Limb (tissue), 2 donors: ENCODE data around the gene SYNGR1.
"Not testable (repeated sequence)": the region's sequence is repeated elsewhere in the genome, so short reads cannot be mapped to it uniquely, and the experiment has no call there.

ENCODE experiments used
- DNase-seq, 2 donors: peaks; one replicate each; pipeline ENCODE4 v3.0.0-alpha.2; 2016; ENCODE audit errors: extremely low spot score in 2 of 2

Gene SYNGR1

DNA sequence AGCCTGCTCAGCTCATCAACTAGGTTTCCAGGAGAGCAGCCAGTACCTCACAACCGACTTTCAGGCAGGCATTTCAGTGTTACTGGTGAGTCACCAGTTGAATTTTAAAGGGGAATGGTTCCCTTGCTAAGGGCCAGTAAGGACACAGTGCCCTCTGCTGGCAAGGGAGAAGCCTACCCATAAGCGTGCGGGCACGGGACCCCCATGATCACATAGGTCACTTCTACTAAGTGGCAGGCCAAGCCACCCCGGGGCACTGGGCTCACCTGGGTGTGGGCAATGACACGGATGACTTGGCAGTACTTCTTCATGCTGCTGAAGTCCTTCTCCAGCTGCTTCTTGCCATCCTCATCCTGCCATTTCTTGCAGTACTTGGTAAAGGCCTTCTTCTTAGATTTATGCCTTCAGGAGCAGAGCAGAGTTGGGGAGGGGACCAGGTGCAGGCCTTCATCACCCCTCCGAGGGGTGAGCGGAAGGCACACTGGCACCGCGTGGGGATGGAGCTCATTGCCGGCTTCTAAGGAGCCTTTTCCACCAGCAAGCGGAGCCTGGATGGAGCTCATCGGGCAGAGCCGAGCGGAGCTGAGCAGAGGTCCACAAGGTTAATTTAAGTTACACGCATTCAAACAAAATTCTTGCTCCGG lies 33.2 kb upstream of the SYNGR1 start:
- DNase-seq, result peak; percentile 70 to 75

DNA sequence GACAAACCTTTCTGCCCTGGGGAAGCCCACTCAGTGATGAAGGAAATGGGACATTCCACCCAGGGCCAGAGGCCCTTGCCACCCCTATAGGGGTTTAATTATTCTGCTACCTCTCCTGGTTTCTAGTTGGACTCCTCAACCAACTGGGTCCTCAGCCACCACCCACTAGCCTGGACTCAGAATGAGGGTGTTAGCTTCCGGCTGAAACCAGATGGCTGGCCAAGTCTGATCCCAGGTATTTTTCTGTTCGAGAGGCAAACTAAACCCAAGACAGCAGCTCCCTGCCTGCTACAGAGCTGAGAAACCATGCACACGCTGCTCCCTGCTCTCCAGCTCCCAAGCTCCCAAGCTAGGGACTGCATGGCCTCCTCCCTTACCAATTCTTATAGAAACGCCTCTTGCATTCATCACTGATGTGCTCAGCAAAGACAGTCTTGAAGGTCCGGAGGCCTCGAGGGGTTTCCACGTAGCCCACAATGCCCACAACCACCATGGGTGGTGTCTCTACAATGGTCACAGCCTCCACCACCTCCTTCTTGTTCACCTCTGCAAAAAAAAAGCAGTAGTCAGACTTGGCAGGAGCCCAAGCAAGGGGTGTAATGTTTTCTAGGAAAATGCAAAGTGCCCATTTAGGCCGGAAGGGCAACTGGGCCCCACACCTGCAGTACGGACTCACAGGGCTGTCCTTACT lies 32.6 kb upstream of the SYNGR1 start:
- no peak for DNase-seq

DNA sequence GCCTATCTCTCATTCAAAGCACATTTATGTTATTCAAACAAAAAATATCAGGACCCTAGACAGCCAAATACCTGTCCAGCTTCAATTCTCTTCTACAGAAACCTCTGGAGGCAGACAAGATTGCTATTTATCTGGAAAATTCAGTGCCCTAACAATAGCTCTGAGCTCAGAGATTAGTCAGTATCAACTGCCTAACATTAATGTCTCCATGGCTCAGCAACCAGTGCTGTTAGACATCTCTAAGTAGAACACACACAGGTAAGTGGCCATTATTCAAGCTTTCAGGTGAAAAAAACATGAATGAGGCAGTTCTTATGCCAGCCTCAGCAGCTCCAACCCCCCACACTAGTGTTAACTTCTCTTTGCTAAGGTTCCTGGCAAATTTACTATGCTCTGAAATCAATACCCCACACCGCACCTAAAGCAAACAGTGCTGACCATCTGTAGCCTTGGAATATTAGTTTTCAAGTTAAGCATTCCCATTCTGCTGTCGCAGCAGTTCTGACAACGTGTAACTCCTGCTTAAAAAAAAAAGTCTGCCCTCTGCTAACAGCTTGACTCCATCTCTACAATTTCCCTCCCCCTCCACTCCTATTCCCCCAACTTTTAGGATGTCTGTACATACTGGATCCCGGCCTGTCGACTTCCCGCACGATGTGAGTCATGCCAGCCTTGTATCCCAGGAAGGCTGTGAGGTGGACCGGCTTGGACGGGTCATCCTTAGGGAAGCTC lies 31.9 kb upstream of the SYNGR1 start:
- DNase-seq, result no peak

DNA sequence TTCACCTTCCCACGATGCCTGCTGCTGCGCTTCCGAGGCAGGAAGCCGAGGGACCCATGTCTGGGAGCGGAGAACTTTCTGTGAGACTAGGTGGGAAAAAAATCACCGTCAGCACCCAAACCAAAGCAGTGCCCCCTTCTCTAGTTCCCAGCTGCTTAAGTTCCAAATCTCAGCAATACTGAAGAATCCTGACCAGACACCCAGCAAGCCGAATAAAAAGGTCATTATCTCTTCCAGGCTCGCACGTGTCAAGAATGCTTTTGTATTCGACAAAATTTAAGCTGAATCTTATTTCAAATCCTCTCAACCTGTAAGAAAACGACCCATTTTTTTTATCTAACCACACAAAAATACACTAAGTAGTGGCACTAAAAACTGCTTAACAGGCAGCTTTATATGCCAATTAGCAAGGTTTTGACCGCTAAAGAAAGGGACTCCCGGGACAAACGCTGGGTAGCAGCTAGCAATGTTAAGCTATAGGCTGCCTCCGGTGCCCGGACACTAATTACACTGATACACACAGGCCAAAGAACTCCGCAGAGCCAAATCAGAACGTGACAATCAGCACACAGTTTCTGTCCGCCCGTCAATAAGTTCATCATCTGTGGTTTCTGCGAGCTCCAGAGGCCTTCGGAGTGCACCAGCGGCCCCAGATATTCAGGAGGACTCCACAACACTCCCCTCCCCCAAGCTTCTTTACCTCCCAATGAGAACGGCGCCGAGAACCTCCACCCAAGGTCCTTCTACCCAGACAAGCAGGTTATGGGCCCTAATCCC lies 31.1 kb upstream of the SYNGR1 start:
- no peak for DNase-seq

DNA sequence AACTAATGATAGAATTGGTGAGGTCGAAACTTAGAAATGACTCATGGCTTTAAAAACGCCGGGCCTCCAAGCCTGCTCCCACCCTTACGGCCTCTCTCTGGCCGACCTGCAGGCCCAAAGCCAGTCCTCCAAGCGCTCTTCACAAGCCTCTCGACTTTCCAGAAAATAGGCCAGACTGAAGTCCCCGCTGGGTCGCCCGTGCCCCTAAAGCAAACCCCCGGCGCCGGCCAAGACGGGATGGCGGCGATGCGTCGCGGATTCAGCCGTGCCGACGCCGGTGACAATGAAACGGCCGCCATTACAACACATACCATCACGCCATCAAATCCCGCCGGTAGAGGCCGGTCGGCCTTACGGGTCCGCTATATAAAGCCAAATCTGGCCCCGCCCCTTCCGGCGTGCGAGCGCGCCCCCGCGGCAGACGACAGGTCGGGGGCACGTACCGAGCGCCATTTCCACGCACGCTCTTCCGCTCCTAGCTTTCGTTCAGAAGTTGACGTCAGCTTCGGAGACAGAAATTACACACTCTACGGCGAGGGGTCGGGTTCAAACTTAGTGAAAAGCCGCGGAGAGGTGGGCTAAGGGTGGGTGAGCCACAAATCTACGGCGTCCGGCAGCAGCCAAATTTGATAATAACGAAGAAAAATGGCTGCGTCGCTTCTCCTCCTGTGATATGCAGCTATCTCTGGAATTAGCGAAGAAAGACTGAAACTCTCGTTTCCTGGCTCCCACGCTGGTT lies 30.3 kb upstream of the SYNGR1 start, which contains the start of gene RPL3:
Gene RPL3, minus strand, starts transcription at position 340 of the 739 bp plus-strand sequence. Its CDS starts 26 bp downstream, at position 314.
- peak; percentile 99 to 100 for DNase-seq

DNA sequence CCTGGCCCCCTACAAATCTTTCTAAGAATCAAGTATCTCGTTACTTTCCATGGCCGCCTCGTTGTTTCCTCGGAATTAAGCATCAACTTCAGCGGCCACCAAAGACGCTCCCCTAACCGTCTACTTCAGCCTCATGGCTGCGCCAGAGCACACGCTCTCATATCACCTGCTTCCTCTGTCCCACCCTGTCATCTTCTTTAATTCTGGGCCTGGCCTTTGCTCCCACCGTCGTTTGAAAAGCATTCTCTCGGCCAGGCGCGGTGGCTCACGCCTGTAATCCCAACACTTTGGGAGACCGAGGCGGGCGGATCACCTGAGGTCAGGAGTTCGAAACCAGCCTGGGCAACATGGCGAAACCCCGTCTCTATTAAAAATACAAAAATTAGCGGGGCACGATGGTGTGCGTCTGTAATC lies 29.2 kb upstream of the SYNGR1 start:
- DNase-seq, result not testable (repeated sequence)

DNA sequence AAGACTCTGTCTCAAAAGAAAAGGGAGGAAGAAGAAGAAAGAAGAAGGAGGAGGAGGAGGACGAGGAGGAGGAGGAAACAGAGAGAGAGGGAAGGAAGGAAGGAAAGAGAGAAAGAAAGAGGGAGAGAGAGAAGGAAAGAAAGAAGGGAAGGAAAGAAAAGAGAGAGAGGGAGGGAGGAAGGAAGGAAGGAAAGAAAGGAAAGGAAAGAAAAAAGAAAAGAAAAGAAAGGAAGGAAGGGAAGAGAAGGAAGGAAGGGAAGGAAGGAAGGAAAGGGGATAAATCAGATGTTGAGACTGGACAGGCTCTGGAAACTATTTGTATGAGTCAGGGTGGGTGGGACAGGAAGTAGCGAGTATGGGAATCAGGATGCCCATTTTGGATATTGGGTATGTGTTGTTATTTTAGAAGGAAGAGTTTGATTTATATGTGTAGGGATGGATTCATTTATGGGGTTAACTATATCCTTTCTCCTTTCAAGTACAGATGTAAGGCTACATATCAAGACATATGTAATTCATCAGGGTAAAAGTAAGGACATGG lies 24.3 kb upstream of the SYNGR1 start:
- DNase-seq, result no peak

DNA sequence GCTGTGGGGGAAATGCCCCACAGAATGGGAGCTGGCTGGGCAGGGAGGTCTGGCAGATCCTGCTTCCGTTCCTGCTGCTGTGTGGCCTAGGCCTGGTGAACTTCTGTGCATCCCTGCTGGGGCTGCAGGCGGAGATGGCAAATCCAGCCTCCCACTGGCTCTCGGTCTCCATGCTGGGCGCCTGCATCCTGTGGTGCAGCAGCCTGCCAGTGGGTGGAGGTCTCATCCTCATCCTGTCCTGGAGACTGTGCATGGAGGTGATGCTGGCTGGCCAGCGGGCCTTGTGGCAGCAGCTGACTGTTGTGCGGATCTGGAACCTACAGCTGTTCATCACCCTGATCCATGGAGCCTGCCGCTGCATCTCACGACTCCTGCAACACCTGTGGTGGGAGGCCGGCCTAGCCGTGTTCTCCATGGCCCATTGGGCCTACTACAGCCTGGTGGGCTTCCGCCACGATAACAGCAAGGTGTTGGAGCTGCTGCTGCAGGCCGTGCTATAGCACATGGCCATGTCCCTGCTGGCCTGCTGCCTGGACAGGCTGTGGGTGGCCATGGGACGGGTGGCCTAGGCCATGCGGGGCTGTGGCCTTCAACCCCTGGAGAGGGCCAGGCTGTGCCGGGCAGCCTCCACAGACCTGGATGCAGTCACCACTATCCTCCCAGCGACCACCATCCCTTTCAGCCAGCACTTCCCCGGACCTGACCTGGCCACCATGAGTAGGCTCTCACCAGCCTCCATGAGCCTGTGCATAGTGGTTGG lies 21.6 kb upstream of the SYNGR1 start:
- no peak for DNase-seq

DNA sequence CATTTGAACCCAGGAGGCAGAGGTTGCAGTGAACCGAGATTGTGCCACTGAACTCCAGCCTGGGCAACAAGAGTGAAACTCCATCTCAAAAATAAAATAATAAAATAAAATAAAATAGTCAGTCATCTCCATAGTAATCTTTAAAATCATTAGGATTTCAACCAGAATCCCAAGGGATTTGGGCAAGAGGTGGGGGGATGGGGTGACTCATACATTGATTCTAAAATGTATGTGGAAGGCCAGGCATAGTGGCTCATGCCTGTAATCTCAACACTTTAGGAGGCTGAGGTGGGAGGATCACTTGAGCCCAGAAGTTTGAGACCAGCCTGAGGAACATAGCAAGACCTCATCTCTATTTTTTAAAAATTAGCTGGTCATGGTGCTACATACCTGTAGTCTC lies 19.2 kb upstream of the SYNGR1 start:
- DNase-seq, result not testable (repeated sequence)

DNA sequence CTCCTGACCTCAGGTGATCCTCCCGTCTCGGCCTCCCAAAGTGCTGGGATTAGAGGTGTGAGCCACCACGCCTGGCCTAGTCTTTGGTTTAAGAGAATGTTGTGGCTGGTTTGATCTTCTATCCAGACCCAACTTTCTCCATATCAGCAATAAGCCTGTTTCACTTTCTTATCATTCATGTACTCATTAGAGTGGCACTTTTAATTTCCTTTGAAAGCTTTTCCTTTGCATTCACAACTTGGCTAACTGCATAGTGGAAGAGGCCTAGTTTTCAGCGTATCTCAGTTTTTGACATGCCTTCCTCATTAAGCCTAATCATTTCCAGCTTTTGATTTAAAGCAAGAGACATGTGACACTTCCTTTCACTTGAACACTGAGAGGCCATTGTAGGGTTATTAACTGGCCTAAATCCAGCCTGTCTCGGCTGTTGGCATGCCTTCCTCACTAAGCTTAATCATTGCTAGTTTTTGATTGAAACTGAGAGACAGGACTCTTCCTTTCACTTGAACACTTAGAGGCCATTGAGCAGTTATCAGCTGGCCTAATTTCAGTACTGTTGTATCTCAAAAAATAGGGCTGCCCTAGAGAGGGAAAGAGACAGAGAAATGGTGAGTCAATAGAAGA lies 17.2 kb upstream of the SYNGR1 start:
- peak in 1 of 2 donors; percentile 49 for DNase-seq

DNA sequence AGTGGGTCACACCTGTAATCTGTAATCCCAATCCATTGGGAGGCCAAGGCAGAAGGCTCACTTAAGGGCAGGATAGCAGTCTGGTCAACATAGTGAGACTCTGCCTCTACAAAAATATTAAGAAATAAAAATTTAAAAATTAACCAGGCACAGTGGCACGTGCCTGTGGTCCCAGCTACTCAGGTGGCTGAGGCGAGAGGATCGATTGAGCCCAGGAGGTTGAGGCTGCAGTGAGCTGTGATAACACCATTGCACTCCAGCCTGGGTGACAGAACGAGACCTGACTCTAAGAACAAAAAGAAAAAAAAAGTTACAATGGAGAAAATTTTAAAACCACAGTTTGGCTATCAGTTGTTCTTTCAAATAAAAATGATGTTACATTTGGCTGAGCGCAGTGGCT lies 13.4 kb upstream of the SYNGR1 start:
- DNase-seq, result no peak

DNA sequence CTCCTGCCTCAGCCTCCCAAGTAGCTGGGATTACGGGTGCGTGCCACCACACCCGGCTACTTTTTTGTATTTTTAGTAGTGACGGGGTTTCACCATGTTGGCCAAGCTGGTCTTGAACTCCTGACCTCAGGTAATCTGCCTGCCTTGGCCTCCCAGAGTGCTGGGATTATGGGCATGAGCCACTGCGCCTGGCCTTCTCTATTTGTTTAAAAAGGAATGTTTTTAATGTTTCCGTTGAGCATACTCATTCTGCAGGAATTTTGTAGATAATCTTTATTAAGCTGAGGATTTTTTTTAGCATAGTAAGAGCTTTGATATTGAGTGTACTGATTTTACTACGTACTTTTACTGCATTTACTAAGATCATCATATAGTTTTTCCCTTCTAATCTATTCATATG lies 10.0 kb upstream of the SYNGR1 start:
- DNase-seq, result not testable (repeated sequence)

DNA sequence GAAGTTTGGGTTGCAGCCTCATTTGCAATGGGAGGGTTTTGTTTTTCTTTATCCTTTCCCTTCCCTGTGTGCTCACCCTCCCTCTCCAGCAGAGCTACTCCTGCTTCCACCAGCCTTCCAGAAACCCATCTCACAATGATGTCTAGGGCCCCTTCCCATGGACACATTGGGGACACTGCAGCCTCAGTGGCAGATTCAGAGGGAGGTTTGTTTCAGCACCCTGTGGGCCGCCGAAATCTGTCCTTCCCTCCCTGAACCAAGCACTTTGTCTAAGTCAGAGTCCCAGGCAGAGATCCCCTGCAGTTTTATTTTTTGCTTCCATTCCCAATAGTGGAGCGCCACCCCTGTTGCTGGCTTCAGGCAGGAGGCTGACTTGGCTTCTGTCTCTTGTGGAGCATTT lies 8.6 kb upstream of the SYNGR1 start:
- no peak for DNase-seq

DNA sequence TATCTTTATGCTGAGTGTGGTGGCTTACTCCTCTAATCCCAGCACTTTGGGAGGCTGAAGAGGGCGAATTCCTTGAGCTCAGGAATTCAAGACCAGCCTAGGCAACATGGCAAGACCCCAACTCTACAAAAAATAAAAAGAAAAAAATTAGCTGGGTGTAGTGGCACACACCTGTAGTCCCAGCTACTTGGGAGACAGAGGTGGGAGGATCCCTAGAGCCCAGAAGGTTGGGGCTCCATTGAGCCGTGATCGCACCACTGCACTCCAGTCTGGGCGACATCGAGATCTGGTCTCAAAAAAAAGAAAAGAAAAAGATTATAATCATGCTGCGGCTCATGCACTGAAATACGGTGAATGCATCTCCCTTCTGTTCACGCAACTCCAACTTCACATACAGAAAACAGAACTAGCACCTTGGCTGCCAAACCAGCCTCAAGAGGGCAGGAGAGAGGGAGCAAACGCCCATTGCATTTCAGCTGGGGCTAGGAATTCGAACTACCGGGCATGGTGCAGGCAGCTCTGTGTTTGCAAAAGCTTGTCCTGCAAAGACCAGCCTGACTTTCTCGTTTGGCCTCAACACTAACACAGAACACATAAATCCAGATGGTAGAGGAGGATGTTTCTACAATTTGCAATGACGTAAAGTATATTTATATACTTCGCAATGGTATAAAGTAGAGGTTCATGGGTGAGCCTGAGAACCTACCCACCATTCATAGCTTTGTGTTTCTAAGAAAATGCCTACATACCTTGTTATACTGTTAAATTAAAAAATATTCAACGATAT lies 6.3 kb upstream of the SYNGR1 start:
- peak; percentile 49 to 65 for DNase-seq

DNA sequence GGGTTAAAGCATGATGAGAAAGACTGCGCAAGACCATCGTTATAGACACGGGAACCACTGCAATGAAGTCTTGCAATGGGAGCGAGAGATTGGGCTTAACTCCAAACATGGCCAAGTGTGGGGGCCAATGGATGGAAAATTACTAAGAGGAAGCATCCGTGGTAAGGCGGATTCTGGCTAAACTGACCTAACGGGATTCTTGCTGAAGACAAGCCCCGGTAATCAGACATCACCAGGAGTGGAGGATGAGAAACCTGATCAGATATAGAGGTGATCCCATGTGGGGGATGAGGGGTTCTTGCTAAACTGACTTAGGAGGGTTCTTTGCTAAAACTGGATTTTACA lies 5.8 kb upstream of the SYNGR1 start:
- no peak for DNase-seq

DNA sequence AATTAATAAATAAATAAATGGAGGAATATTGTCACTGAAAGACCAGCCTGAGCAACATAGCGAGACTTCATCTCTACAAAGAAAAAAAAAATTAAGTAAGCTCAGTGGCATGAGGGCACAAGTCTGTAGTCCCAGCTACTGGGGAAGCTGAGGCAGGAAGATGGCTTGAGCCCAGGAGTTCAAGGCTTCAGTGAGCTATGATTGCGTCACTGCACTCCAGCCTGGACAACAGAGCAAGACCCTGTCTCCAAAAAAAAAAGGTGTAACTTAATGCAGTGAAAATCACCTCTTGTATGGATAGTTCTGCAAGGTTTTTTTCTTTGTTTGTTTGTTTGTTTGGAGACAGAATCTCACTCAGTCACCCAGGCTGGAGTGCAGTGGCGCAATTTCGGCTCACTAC lies 4.6 kb upstream of the SYNGR1 start:
- DNase-seq, result no peak

DNA sequence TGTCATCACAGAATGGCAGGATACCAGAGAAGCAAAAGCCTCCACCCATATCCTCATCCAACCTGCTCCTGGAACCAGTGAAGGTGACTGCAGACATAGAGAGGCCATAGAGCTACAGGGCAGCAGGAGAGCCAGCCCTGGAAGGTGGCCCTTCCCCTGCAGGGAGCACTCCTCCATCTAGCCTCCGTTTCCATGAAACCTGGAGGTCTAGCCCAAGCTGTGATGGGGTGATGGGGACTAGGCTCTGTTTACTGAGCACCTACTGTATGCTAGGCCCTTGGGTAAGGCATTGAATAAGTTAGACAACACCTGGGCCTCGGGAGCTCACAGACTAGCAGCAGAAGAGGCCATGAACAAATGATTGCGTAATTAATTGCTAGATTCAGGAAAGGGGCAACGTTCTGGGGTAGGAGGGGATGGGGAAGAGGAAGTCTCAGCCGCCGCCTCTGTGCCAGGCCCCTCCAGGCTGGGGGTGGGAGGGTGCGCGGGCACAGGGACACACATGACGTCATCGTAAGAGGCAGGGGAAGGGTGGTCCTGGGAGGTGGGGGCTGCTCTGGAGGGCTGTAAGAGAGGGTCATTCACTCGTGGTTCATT lies 784 bp upstream of the SYNGR1 start:
- peak in 1 of 2 donors; percentile 72 for DNase-seq

DNA sequence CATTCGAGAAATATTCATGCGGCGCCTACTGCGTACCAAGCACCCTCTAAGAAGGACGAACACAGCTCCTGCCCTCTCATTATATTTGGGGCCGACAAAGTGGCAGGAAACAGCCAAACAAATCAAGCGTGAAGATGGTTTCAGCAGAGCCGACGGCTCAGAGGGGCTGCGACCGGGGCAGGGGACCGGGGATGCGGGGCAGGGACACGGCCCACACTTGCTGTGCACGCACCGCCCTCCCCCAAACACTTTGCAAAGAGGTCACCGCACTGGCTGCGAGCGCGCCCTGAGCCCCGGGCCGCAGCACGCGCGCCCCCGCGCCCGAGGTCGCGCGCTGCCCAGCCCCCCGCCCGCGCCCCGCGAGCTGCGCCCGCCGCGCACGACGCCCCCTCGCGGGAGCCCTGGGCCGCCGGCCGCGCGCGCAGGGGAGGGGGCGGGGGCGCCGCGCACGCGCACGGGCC lies 255 bp upstream of the SYNGR1 start:
- peak; percentile 49 to 77 for DNase-seq
